Astrocyte of the spinal cord (primary cell): ENCODE results near the gene GVQW3.
"Not testable (repeated sequence)": the region's sequence is repeated elsewhere in the genome, so short reads cannot be mapped to it uniquely, and the experiment has no call there.

Experiments used
- DNase-seq: peaks from one replicate; pipeline ENCODE4 v3.0.0; 2011; ENCODE audit warnings: low read depth, low spot score
- H3K4me3 ChIP-seq: 2 replicates; pipeline ENCODE4 v1.5.1; 2011; ENCODE audit warnings: low read depth, mild to moderate bottlenecking, low read length, moderate library complexity
- CTCF ChIP-seq: IDR thresholded peaks from 2 replicates; pipeline ENCODE4 v1.5.1; 2012; ENCODE audit warnings: low read depth, mild to moderate bottlenecking, low read length, inconsistent platforms
- in situ Hi-C: cut with HindIII; loops from 2 replicates; pipeline ENCODE4 v1.10.0; 2017; ENCODE audit warnings: low sequenced_read_pairs

Gene GVQW3

GRCh38 chr11:76392870-76393269 lies 11.7 kb downstream of the GVQW3 start:
- in situ Hi-C loops: no loop called here
- H3K4me3 ChIP-seq: no peak overlapping the region
- no peak for DNase-seq
- TF ChIP-seq CTCF: no peak

GRCh38 chr11:76394411-76394810 lies 13.3 kb downstream of the GVQW3 start:
- DNase-seq: no peak
- no peak for TF ChIP-seq CTCF
- H3K4me3 ChIP-seq: no peak overlapping the region
- in situ Hi-C loops: no loop called here

GRCh38 chr11:76395296-76395695 lies 14.2 kb downstream of the GVQW3 start:
- DNase-seq: no peak
- no peak for TF ChIP-seq CTCF
- H3K4me3 ChIP-seq: no peak overlapping the region
- in situ Hi-C loops: no loop called here

GRCh38 chr11:76397383-76397782 lies 16.3 kb downstream of the GVQW3 start:
- TF ChIP-seq CTCF: no peak
- no peak for DNase-seq
- H3K4me3 ChIP-seq: no peak overlapping the region
- in situ Hi-C loops: no loop called here

GRCh38 chr11:76400967-76401366 lies 19.8 kb downstream of the GVQW3 start:
- in situ Hi-C loops: no loop called here
- H3K4me3 ChIP-seq: no peak overlapping the region
- no peak for DNase-seq
- TF ChIP-seq CTCF: no peak

- DNase-seq, in situ Hi-C loops, H3K4me3 ChIP-seq: not testable (repeated sequence)
Measured at GRCh38 chr11:76401484-76401883, 20.4 kb downstream of the GVQW3 start.

GRCh38 chr11:76406359-76406758 lies 25.2 kb downstream of the GVQW3 start:
- in situ Hi-C loops: no loop called here
- no peak for DNase-seq
- TF ChIP-seq CTCF: no peak
- H3K4me3 ChIP-seq: no peak overlapping the region
